ENCODE measurements around the gene PRR3.

Gene PRR3

DNA sequence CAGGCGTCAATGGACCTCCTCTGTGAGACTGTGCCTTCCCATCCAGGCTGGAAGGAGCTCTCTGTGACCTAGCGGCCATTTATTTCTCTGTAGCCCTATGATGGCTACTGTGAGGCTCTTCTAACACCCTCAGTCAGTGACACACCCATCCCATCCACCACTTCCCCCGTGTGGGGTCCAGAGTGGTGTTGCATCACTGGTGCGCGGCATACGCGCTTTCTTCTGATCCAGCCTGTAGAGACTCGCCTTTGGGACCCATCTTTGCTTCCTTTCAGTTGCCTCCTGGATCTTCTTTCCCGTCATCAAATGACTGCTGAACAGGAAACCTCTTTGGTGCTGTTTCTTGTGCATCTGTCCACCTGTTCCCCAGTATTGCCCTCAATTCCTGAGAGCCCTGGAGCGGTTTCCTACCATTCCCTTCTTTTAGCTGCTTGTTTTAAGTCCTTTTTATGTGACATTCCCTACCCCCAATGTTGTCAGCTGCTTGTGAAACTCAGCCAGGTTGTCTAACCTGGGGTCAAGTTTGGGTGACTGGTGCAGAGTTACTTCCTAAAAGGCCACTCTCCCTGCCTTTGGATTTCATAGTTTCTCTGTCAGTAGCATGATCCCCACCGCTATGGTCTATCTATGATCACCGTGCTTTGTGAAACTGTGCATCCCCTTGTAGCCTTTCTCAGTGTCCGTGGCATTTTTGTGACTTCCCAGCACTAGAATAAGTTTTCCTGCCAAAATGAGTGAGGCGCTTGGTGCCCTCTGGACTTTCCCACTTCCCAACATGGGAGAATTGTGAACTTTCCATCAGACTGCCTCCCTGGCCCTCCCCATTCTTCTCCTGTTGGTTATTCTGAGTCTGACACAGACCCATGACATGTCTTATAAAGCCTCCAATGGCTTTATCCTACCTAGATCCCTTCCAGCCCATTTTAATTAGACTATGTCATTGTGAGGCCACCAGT lies 5.7 kb downstream of the PRR3 start:
- H3K9me3 ChIP-seq (ENCODE audit: insufficient read depth, low read length, severe bottlenecking), result no peaks in the 10 kb centered on the region
- H3K79me2 ChIP-seq (ENCODE audit: insufficient read depth, low read length), result peaks cover 18% of the 10 kb centered on the region
- peaks cover 36% of the 10 kb centered on the region for H3K36me3 ChIP-seq (ENCODE audit: insufficient read depth, low read length)
- H4K20me1 ChIP-seq (ENCODE audit: insufficient read depth, low read length), result peaks cover 19% of the 10 kb centered on the region; the same call in 1 of the 2 replicates
- no peak overlapping the region for H3K9ac ChIP-seq (ENCODE audit: low read depth, low read length)
- no peak overlapping the region for H2AFZ ChIP-seq (ENCODE audit: low read depth, low read length)
- ATAC-seq (ENCODE audit: insufficient read depth, low read depth), result no peak
- H3K4me2 ChIP-seq (ENCODE audit: insufficient read depth, low read length), result no peak overlapping the region
- no peak for DNase-seq
- TF ChIP-seq EZH2 (IDR thresholded peaks at IDR 0.05; ENCODE audit: borderline replicate concordance, low read depth, low read length, severe bottlenecking), result no peak
- TF ChIP-seq, protein P1, sequence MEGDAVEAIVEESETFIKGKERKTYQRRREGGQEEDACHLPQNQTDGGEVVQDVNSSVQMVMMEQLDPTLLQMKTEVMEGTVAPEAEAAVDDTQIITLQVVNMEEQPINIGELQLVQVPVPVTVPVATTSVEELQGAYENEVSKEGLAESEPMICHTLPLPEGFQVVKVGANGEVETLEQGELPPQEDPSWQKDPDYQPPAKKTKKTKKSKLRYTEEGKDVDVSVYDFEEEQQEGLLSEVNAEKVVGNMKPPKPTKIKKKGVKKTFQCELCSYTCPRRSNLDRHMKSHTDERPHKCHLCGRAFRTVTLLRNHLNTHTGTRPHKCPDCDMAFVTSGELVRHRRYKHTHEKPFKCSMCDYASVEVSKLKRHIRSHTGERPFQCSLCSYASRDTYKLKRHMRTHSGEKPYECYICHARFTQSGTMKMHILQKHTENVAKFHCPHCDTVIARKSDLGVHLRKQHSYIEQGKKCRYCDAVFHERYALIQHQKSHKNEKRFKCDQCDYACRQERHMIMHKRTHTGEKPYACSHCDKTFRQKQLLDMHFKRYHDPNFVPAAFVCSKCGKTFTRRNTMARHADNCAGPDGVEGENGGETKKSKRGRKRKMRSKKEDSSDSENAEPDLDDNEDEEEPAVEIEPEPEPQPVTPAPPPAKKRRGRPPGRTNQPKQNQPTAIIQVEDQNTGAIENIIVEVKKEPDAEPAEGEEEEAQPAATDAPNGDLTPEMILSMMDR (IDR thresholded peaks at IDR 0.05; ENCODE audit: borderline replicate concordance, extremely low read depth, low read length, poor library complexity, severe bottlenecking), result no peak
- H3K4me3 ChIP-seq (ENCODE audit: low read depth in 1 of 2, low read length in 2 of 2), result no peak overlapping the region
- no peaks in the 10 kb centered on the region for H3K27me3 ChIP-seq (ENCODE audit: insufficient read depth, low read length, poor library complexity)
- H3K4me1 ChIP-seq (ENCODE audit: insufficient read depth, low read length), result peaks cover 12% of the 10 kb centered on the region
- no peak overlapping the region for H3K27ac ChIP-seq (ENCODE audit: low read length)

DNA sequence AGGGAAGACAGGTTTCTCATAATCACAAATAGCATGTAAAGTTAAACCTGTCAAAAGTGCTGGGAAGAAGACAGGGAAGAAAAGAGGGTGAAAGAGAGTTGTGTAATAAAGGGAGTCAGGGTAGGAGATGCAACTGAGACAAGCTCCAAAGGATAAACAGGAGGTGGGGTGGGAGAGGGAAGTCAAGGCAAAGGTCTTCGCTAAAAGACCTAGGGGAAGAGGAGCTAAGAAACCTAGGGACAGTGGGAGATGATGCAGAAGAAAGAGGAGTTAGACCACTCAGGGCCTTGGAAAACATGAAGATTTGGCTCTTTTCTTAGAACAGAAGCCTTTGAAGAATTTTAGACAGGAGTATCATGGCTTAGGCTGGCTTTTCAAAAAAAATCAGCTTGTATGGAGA lies 7.0 kb downstream of the PRR3 start:
- Histone ChIP-seq H2AFZ (ENCODE audit: low read depth, low read length) (no peak overlapping the region), H3K36me3 (ENCODE audit: insufficient read depth, low read length) (peaks cover 26% of the 10 kb centered on the region), H3K4me3 (ENCODE audit: low read depth in 1 of 2, low read length in 2 of 2) (no peak overlapping the region), H3K9ac (ENCODE audit: low read depth, low read length) (no peak overlapping the region), H3K27me3 (ENCODE audit: insufficient read depth, low read length, poor library complexity) (no peaks in the 10 kb centered on the region), H3K9me3 (ENCODE audit: insufficient read depth, low read length, severe bottlenecking) (no peaks in the 10 kb centered on the region), H4K20me1 (ENCODE audit: insufficient read depth, low read length) (peaks cover 12% of the 10 kb centered on the region; the same call in 1 of the 2 replicates), H3K79me2 (ENCODE audit: insufficient read depth, low read length) (peaks cover 6% of the 10 kb centered on the region; the same call in 1 of the 2 replicates), H3K27ac (ENCODE audit: low read length) (no peak overlapping the region), H3K4me2 (ENCODE audit: insufficient read depth, low read length) (no peak overlapping the region), H3K4me1 (ENCODE audit: insufficient read depth, low read length) (no peaks in the 10 kb centered on the region; the same call in 1 of the 2 replicates)
- DNase-seq (no peak), ATAC-seq (ENCODE audit: insufficient read depth, low read depth) (0 out of 3 replicates have a peak, but pooled peaks have one; percentile 6)
- TF ChIP-seq EZH2 (IDR thresholded peaks at IDR 0.05; ENCODE audit: borderline replicate concordance, low read depth, low read length, severe bottlenecking), result no peak
- TF ChIP-seq, protein P1 (IDR thresholded peaks at IDR 0.05; ENCODE audit: borderline replicate concordance, extremely low read depth, low read length, poor library complexity, severe bottlenecking), result no peak

DNA sequence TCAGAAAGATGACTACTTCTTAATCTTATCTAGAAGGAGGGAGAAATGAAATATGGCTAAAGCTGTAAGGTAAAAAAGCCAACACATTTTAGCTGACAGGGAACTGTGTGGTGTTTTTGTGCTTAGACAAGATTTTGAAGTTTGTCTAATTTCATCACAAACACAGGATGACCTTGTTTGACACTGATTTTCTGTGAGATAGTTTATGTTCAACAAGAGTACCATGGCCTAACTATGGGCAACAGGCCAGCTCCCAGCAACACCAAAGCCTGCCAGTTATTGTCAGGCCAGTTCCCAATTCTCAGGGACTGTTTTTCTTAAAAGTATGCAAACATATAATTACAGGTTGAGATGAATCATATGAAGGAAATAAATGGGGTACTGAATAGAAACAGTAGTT lies 8.7 kb downstream of the PRR3 start:
- TF ChIP-seq EZH2 (IDR thresholded peaks at IDR 0.05; ENCODE audit: borderline replicate concordance, low read depth, low read length, severe bottlenecking), result no peak
- TF ChIP-seq, protein P1 (IDR thresholded peaks at IDR 0.05; ENCODE audit: borderline replicate concordance, extremely low read depth, low read length, poor library complexity, severe bottlenecking), result no peak
- Histone ChIP-seq H3K4me2 (ENCODE audit: insufficient read depth, low read length) (no peak overlapping the region), H3K4me1 (ENCODE audit: insufficient read depth, low read length) (peaks cover 13% of the 10 kb centered on the region), H2AFZ (ENCODE audit: low read depth, low read length) (no peak overlapping the region), H3K79me2 (ENCODE audit: insufficient read depth, low read length) (peaks cover 2% of the 10 kb centered on the region), H3K27ac (ENCODE audit: low read length) (no peak overlapping the region), H3K9me3 (ENCODE audit: insufficient read depth, low read length, severe bottlenecking) (no peaks in the 10 kb centered on the region), H3K36me3 (ENCODE audit: insufficient read depth, low read length) (peaks cover 26% of the 10 kb centered on the region), H3K4me3 (ENCODE audit: low read depth in 1 of 2, low read length in 2 of 2) (no peak overlapping the region), H4K20me1 (ENCODE audit: insufficient read depth, low read length) (peaks cover 12% of the 10 kb centered on the region; the same call in 1 of the 2 replicates), H3K9ac (ENCODE audit: low read depth, low read length) (no peak overlapping the region), H3K27me3 (ENCODE audit: insufficient read depth, low read length, poor library complexity) (no peaks in the 10 kb centered on the region)
- DNase-seq (no peak), ATAC-seq (ENCODE audit: insufficient read depth, low read depth) (no peak)

Measured in DND-41 (cell line).